HPDE6-E6E7 (cell line): ENCODE measurements around the gene CYP19A1.

Experiments
- DNase-seq: peaks from one replicate; pipeline ENCODE4 v3.0.0; 2011; ENCODE audit warnings: missing footprints; ENCODE audit errors: extremely low spot score

Gene CYP19A1

DNA sequence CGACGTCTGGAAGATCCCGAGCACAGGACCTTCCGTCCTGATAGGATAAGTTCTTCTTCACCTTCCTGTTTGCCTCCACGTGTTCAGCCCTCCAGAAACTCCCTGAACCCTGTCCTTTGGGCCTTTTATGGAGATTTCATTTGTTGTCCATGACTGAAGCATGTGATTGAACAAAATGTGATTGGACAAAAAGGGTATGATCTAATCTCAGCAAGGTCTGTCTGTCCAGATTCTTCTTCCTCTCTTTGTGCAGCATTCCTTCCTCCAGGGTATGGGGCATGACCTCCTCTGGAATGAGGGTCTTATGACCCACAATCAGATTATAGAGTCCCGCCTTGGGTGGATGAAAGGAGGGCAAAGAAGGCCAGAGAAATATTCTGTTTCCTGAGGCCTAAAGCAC, at the start of gene CYP19A1:
Gene CYP19A1, minus strand, starts transcription at position 101 of the 400 bp plus-strand sequence. CDS start 95,684 bp downstream, outside the sequence.
- no peak for DNase-seq

DNA sequence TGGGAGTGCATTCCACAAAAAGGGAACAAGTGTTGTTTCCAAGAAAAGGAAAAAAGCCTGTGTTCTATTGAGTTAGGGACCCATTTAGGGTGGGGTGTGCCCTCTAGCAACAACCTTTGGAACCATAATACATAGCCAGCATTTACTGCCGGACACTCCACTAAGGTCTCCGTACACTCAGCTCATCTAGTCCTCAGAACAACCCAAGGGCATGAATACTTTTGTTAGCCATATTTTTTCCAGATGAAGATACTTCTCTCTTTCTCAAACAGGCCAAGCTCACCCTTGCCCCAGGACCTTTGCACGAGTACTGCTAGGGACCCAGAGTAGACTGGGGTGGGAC, 49.3 kb upstream of the CYP19A1 start:
- no peak for DNase-seq

DNA sequence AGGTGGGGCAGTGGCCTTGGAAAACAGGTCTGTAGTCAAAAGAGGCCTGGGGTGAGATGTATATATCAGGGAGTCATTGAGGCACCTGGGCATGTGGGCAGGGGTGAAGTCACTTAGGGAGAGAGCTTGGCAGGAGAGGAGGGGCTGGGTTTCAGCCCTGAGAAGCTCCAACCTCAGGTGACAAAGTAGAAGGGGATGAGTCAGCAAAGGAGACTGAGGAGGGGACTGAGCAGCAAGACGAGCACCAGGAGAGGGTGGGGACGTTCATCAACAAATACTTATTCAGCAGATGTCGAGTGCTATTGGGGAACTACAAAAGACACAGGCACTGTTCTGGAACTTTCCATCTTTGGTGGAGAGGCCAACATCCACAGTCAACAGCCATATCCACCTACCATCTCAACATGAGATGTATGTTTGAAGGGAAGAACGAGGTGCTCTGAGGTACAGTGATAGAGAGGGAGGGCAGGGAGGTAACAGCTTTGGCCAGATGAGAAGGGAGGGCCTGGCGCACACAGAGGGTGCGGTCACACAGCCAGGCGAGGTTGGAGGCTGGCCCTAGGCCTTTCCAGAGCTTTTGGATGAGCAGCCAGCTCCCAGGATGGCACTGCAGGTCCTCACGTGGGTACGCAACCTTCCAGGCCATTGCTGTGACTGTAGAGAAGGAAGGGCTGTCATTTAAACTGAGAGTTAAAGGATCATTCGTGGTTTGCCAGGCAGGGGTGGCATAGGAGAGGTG, 48.7 kb upstream of the CYP19A1 start:
- no peak for DNase-seq

DNA sequence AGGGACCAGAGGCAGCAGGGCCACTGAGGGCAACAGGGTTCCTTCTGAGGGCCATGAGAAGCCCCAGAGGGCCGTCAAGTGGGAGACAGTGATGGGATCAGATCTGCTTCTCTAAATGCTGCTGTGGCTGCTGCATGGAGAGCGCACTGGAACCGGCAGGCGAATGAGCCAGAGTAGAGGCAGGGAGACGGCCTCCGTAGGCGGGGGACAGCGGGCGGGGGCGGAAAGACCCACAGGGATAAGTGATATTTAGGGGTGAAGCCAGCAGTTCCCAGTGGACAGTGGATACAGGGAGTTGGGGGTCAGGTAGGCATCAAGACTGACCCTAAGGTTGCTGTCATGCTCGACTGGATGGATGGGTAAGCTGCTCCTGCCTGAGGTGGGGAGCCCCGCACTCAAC, 48.1 kb upstream of the CYP19A1 start:
- DNase-seq = no peak

DNA sequence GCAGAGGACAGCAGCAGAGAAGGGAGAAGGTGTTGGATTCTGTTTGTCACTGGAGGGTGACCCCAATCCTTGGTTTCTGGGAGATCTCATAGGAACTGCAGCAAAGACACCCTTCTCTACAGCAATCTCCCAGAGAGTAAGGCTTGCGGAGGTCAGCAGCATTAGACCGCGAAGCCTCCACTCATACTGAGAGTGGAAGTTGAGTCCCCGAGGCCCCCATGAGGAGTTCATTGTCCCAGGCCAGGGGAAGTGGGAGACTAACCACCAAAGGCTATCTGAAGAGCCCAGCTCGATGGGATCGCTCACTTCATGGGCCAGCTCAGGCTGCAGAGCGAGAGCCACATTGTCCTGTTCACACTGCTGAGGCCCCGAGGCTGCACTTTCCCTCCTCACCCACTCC, 47.6 kb upstream of the CYP19A1 start:
- DNase-seq = no peak

DNA sequence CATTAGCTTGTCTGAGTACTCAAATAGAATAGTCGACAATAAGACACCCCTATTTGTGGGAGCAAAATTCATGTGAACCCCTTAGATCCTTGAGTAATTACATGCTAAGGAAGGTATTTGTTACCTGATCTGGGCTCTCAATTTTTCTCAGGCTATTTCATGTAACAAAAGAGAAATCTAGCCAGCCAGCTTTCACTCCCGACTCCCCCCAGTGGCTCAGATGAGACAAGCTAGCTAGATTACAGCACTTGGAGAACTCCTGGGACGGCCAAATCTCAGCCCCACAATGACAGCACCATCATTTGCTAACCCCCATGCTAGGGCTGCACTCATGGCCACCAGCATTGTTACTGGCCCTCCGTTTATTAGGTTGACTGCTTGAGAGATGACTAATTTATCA, 44.4 kb upstream of the CYP19A1 start:
- DNase-seq = peak; percentile 45

DNA sequence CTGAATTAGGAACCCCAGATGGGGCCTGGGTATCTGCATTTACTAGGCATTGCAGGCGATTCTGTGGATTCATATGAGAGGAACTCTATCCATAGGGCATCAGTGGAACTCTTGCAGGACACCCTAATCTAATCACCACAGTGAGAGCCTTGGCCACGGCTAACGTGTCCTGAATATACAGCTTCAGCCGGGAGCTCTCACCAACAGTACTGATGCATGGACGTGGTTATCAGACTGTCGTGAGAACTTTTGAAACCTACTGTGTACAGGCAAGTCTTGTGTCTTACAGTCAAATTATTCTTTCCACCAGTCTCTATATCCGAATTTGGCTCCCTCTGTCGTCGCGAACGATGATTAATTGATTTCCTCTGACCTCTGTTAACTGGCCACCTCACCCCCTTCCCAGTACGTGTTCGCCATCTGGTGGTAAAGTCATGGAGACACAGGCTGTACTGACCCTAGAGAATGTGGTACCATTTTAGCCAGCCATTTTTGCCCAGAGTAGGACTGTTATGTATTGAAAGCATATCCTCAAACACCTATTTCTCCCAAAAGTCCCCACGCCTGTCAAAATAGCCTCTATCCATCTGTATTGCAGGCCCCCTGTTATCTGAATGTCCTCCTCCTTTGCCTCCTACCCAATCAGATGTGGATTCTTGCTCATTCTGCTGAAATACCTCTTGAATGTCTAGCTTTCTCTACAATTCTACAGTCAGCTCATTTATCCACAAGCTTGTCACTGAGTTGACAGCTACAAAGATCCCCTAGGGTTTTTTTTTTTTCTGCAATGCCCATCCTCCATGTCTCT, 42.8 kb upstream of the CYP19A1 start:
- DNase-seq = peak; percentile 67

DNA sequence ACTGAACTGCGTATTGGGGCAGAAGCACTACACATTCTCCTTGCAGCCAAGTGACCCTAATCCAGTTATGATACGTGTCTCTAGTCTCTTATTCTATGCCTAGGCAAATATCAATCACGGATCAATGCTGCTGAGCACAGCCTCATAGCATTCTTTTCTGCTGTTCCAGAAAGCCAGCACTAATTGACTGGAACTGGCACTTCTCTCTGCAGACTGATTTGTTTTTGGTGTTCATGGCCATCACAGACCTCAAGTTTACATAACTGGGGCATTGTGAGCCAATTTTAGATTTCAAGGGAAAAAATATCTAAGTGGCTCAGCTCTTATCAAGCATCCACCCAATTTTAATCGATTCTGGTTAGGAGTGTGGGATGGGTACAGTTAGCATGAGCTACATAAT, 41.0 kb upstream of the CYP19A1 start:
- no peak for DNase-seq

DNA sequence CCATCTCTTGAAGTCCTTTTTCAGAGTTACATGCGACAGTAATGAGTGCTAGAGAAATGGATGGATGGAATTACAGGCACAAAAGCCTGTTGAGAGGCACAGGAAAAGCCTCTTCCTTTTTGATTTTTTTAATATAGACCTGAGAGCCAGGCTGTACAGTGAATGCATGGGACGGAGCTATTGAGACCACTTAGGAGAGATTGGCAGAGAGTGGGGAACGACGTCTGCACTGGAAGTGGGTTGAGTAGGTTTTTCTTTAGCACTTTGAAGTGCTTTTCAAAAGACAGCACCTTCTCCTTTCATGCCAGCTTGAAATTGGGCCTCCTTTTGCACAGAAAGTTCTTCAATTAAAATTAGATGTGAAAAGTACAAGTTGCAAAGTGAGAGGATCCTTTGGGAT, 40.0 kb upstream of the CYP19A1 start:
- no peak for DNase-seq

DNA sequence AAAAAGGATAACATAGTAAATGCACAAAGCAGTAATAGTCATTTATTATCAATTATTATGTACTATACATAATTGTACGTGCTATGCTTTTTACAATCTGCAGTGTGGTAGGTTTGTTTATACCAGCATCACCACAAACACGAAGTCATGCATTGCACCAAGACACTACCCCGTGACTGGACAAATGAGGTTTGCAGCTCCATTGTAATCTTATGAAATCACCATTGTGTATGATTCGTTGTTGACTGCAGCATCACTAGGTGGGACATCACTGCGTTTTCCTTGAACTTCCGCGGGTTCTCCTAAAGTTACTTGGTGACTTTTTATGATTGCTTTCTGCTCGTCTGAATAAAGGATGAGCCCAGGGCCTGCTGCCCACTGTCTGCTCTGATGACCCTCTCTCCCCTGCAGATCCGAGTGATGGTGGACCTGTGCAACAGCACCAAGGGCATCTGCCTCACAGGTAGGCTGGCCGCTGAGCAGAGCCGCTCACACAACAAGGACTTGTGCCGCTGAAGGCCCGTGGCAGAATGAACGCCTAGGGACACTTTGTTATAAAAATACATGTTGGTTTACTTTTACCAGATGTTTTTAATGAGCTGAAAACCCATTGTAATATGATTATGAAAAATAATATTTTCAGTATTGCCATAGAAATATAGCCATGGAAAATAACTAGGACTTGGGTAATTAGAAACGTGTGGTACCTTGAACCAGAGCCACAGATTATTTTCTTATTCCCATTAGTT, 38.8 kb upstream of the CYP19A1 start:
- no peak for DNase-seq

DNA sequence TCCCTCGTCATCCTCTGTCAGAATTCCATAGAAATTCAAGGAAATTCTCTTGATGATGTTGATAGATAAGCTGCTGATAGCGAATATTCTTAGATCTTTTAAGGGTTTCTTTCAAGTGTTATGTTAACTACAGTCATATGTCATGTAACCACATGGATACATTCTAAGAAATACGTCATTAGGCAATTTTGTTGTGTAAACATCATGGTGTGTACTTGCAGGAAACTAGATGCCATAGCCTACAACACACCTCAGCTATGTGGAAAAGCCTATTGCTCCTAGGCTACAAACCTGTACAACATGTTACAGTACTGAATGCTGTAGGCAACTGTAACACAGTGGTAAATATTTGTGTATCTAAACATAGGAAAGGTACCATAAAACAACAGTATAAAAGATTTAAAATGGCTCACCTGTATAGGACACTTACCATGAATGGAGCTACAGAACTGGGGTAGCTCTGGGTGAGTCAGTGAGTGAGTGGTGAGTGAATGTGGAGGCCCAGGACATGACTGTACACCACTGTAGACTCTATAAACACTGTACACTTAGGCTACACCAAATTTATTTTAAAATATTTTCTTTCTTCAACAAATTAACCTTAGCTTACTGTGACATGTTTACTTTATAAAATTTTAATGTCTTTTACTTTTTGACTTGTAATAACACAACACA, 37.7 kb upstream of the CYP19A1 start:
- no peak for DNase-seq

DNA sequence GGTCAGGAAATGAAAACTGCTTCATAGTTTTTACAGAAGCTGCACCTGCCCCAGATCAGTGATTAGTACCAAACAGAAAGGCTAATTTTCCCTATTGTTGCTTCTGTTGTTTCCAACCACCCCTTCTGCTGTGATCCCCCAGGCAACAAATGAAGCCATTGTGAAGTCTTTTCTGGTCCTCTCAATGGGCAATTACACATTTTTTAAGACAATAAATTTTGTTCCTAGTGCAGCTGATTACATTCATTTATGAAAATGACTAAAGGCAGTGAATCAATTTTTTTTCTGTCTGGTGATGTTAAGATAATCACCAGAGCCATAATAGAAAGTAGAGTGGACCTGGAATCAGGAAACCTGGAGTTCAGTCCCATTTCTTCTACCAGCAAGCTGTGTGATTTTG, 35.7 kb upstream of the CYP19A1 start:
- DNase-seq = no peak

DNA sequence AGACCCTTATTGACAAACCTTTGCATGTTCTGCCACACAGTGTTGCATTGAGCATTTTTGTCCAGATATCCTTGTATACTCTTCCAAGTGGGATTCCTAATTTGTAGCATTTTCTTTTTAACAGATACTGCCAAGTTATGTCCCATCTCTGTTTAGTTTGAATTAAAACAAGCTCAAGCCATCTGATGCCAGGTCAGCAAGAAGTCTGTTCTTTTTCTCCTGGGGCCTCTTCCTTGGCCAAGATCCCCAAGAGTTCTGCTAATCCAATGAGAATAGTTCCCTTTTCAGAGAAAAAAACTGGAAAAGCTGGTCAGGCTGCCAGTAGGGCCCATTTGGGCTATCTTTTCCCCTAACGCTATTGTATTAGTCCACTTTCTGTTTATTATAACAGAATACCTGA, 32.9 kb upstream of the CYP19A1 start:
- no peak for DNase-seq

DNA sequence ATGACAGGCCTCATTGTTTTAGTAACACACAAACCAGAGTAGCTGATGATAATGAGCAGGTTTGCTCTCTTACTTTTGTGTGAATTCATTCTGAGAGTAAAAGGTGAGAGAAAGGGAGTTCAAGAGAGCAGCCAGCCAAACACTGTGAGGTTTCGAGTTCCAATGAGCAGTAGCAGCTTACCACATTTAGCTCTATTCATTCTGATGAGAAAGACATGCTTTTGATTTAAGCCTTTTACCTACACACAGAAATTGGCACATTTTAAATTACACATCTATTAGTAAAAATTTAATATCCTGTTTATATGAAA, 31.0 kb upstream of the CYP19A1 start:
- no peak for DNase-seq

DNA sequence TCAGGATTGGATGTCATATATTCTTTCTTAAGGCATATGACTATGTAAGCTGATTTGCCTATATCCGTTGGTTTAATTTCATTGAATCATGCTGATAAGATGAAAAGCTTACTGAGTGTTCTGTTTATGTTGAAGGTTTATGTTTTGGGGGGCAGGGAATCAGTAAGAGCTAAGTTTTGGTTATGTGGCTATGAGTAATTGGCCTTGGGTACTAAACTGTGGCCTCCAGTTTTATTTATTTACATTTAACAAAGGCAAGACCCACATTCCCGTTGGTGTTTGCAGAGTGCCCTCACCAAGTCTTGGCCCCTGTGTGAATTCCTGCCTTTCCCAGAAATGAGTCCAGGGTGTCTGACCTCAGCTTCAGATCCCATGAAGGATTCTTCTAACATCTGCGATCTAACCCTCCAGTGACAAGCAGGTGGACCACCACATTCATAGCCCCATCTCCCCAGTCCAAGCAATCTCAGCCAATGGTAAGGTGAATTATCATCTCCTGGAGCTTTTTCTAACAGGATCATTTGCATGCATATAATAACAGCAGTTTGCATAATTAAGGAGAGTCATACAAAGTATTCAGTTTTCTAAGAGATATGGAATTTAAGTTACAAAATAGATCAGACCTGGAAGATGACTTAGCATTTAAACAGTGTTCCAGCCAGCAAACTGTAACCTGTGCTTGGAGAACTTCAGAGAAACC, 30.5 kb upstream of the CYP19A1 start:
- DNase-seq = no peak

DNA sequence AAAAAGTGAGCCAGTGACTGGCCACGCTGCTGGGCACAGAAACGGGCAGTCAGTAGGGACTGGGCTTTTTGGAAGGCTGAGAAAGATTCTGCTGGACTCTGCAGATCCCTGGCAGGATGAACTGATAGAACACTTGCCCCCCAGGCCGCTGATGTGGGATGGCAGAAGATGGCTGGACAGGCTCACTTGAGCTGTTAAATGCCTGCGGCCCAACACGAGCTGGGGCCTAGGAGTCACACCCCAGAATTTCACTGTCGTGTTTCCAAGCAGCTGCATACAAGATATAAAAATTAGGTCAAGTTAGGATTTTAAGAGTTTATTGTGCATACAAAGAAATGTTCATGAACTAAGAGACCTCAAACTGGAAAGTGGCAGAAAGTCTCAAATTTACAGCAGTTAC, 29.9 kb upstream of the CYP19A1 start:
- no peak for DNase-seq

DNA sequence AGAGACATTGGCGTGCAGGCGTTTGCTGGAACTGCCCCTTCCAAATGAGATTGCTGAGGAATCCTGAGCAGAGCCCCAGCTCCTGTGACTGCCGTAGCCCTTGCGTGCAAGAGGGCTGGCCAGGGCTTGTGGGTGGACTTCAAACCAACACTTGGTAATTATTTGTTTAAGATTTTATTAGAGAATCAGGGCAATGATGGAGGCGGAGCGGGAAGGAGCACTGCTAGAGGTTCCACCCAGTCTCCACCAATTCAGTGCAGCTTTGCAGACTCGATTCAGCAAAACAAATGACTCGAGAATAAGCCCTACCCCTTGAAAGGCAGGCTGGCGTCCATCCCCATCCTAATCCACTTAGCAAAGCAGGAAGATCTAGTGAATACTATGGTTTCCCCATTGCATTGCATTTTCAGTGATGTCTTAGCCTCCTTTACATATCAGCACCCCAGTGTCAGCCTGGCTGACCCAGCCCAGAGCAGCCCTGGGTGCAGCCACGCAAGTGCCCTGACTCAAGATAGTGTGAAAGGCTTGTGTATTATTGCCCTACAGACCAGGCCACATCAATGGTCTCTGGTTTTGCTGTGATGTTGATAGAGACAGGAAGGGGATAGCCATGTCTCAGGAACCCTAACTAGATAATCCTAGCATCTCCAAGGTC, 29.1 kb upstream of the CYP19A1 start:
- no peak for DNase-seq

DNA sequence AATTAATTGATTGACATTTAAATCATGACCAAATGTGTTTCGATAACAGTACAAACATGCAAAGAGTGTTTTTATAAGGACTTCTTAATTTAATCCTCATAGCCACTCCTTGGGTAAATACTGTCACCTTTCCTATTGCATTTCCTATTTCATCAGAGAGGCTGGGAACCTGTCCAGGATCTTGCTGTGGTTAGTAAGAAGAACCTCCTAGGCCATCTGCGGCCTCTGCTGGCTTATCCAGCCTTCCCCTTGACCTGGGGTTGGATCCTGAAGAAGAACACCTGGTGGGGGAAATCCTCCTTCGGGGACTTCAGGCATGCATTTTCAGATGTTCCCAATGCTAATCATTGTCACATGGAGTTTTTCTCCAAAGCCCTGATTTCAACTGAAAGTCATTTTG, 28.5 kb upstream of the CYP19A1 start:
- DNase-seq = no peak

DNA sequence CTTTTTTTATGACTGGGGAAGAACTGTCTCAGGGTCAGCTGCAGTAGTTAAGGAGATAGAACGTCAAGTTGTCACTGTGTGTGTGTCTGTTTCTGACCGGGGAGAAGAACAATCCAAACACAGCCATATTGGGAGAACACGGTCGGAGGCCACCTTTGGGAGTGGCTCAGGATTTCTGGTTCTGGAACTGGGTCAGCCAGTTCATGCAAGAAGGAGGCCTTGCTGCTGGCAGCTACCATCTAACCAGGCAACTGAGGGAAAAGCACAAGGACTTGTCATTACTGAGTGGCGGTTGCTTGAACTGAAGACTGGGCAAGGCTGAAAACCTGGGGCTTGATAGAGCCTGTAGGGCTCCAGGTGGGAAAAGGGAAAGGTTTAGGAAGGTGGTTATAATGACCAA, 27.7 kb upstream of the CYP19A1 start:
- DNase-seq = no peak

DNA sequence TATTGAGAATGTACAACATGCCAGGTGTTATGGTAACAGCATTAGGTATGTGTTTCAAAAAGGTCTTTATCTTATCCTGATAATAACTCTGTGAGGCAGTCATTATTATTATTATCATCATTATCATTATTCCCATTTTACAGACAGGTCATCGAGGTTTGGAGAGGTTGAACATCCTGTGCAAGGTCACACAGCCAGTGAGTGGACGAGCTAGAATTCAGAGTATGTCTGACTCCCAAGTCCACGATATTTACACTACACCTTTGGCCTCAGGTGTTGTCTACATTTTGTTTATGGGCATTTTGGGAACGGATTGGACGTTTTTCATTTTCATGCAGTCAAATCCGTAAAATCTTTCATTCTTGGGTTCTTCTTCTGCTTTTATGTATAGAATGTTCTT, 27.0 kb upstream of the CYP19A1 start:
- DNase-seq = no peak

DNA sequence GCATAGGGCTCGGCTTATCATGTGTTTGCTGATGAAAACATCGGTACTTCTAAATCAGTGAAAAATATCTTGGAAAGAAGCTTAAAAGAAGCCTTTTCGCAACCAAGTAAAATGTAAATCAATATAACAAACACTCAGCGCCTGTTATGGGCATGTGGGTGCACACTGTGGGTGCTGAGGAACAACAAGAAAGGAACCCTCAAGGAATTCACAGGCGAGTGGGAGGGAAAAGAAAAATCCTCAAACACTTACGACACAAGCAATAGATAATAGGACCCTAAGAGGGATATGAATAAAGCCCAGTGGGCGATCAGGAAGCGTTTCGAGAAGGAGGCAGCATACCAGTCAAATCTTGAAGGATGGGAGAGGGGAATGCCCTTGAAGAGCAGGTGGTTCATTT, 25.0 kb upstream of the CYP19A1 start:
- DNase-seq = no peak
